ENCODE measurements around the gene RELL1. TPM values are rescaled to one million over a fixed set of nuclear protein-coding genes. Genes with fewer than 3 reads are reported as not detected.

The RELL1 gene, protein sequence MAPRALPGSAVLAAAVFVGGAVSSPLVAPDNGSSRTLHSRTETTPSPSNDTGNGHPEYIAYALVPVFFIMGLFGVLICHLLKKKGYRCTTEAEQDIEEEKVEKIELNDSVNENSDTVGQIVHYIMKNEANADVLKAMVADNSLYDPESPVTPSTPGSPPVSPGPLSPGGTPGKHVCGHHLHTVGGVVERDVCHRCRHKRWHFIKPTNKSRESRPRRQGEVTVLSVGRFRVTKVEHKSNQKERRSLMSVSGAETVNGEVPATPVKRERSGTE
- total RNA-seq (100 to 1,000 TPM in 1 of 5 donors, 10 to 100 TPM in 3, 1 to 10 TPM in 1; 2.9 to 113 (median 92.5) TPM), polyA plus RNA-seq (1 to 10 TPM; 1.3 to 8.3 (median 2.4) TPM)
- long read RNA-seq, donor 1, partial matches to known transcripts, result 0 of 3 reads
- long read RNA-seq, donor 1, other reads (novel, unspliced or antisense), result 0 of 3 reads
- long read RNA-seq, donor 2, partial matches to known transcripts, result 0 of 2 reads
- long read RNA-seq, donor 2, other reads (novel, unspliced or antisense), result 0 of 2 reads
- long read RNA-seq, donor 3, partial matches to known transcripts, result 0 of 2 reads
- long read RNA-seq, donor 3, other reads (novel, unspliced or antisense), result 0 of 2 reads
- long read RNA-seq, donor 4, result 0 reads
- long read RNA-seq, donor 5, partial matches to known transcripts, result 0 of 2 reads
- long read RNA-seq, donor 5, other reads (novel, unspliced or antisense), result 0 of 2 reads
- long read RNA-seq, donor 6, result 0 reads
- long read RNA-seq, donor 7, transcript RELL1-202 (7 exons, 1,350 nt), result major isoform, 5 of 5 reads
- long read RNA-seq, donor 7, partial matches to known transcripts, result 0 of 5 reads
- long read RNA-seq, donor 7, other reads (novel, unspliced or antisense), result 0 of 5 reads
- long read RNA-seq, donor 8, transcript RELL1-202 (7 exons, 1,350 nt), result major isoform, 5 of 35 reads
- long read RNA-seq, donor 8, partial matches to known transcripts, result 30 of 35 reads
- long read RNA-seq, donor 8, other reads (novel, unspliced or antisense), result 0 of 35 reads
- long read RNA-seq, donor 9, partial matches to known transcripts, result 22 of 26 reads
- long read RNA-seq, donor 9, other reads (novel, unspliced or antisense), result 0 of 26 reads
- long read RNA-seq, donor 10, result 0 reads

DNA sequence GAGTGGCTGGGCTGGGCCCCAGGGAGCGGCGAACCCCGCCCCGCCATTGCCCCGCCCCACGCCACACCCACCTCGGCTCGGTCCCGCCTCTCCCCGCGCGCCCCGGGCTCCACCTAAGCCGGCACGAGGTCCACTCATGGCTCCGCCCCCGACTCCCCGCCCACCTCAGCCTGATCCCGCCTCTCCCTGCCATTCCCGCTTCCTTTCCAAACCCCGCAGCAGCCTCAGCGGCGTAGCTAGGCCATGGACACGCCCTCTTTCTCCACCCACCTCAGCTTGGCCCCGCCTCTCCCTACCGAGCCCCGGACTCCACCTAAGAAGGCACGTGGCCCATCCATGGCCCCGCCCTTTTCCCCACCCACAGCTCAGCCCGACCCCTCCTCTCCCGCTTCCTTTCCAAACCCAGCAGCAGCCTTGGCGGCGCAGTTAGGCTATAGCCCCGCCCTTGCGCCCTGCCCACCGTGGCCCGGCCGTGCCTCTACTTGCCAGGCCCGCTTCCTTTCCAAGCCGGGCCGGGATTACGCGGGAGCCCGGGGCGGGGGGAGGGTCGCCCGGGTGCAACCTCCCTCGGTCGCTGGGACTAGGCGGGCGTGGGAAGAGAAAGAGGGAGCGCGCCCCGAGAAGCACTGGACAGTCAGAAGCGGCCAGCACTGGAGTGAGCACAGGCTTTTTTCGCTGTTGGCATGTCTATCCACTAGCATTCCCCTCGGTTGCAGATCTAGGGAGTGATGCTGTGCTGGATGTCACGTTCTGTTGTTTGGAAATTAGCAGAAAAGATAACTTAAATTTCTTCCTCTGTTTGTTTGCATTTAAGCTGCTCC, at the start of gene RELL1:
Gene RELL1 (minus strand): TSS at position 4 of the 821 bp plus-strand sequence. CDS start 89 bp downstream, outside the sequence.
- H3K4me3 ChIP-seq, result peak within 1 kb of the TSS; percentile 65 to 97 (median 82)
- peaks cover 18 to 51% (median 41%) of the 10 kb centered on the region in 4 donors for H3K4me1 ChIP-seq
- H3K27ac ChIP-seq, result peak within 1 kb of the TSS; percentile 93 to 99 (median 98)
- TF ChIP-seq EP300 (IDR thresholded peaks at IDR 0.05) (no peak), POLR2AphosphoS5 (IDR thresholded peaks at IDR 0.05) (peak; percentile 8 to 60 (median 15))
- DNase-seq, result peak; percentile 100
- H3K9me3 ChIP-seq, result no peaks in the 10 kb centered on the region
- 0 to 1% (median 1%) methylated on average over 39 to 58 of the region's 58 CpGs for WGBS, 5 donors
- intact Hi-C loops (cut with DNase I; ENCODE audit: low total_unique reads), result loop anchor here (10.0 kb wide), 1 partner anchor 82 kb away; no protein-coding TSS in a partner anchor
- no peaks in the 10 kb centered on the region for H3K27me3 ChIP-seq
- no peaks in the 10 kb centered on the region for H3K36me3 ChIP-seq

DNA sequence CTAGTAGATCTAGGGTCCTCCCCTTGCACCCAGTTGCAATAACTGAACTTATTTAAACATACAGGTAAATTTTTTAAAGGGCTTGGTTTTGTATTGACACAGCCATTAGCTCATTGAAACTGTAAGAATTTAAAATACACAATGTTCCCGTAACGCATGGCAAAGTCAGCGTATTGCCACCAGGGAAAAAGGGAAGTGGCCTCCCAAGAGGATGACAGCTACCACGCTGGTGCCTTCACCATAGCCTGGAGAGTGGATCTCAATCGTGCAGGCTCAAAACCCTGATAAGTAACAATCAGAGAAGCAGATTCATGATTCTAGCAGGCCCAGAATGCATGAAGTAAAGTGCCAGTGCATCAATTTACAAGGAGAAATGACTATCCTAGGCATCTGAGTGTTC, 49.4 kb upstream of the RELL1 start:
- 46 to 76% (median 73%) methylated on average over 5 of the region's 5 CpGs for WGBS, 5 donors
- H3K36me3 ChIP-seq, result no peaks in the 10 kb centered on the region
- no peaks in the 10 kb centered on the region for H3K4me1 ChIP-seq
- intact Hi-C loops (cut with DNase I; ENCODE audit: low total_unique reads), result no loop called here
- H3K4me3 ChIP-seq, result no peak overlapping the region
- H3K27ac ChIP-seq, result no peak overlapping the region
- peak in 1 of 2 donors; percentile 36 for DNase-seq
- TF ChIP-seq, protein P1, sequence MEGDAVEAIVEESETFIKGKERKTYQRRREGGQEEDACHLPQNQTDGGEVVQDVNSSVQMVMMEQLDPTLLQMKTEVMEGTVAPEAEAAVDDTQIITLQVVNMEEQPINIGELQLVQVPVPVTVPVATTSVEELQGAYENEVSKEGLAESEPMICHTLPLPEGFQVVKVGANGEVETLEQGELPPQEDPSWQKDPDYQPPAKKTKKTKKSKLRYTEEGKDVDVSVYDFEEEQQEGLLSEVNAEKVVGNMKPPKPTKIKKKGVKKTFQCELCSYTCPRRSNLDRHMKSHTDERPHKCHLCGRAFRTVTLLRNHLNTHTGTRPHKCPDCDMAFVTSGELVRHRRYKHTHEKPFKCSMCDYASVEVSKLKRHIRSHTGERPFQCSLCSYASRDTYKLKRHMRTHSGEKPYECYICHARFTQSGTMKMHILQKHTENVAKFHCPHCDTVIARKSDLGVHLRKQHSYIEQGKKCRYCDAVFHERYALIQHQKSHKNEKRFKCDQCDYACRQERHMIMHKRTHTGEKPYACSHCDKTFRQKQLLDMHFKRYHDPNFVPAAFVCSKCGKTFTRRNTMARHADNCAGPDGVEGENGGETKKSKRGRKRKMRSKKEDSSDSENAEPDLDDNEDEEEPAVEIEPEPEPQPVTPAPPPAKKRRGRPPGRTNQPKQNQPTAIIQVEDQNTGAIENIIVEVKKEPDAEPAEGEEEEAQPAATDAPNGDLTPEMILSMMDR (IDR thresholded peaks at IDR 0.05), result no peak
- TF ChIP-seq EP300 (IDR thresholded peaks at IDR 0.05) (no peak), POLR2A (IDR thresholded peaks at IDR 0.05) (no peak), POLR2AphosphoS5 (IDR thresholded peaks at IDR 0.05) (no peak)
- H3K27me3 ChIP-seq, result no peaks in the 10 kb centered on the region
- H3K9me3 ChIP-seq, result no peaks in the 10 kb centered on the region

DNA sequence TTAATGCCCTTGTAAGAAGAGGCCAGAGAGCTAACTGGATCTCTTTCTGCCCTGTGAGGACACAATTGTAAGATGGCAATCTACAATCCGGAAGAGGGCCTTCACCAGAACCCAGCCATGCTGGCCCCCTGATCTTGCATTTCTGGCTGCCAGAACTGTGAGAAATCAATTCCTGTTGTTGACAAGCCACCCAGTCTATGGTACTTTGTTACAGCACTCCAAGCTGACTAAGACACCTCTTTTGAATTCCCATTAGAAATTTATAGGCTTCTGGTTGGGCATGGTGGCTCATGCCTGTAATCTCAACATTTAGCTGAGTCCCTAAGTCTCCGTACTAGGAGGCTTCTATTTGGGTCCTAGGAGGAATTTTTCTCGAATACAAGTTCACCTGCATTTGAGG, 48.8 kb upstream of the RELL1 start:
- Histone ChIP-seq H3K4me3 (no peak overlapping the region), H3K36me3 (no peaks in the 10 kb centered on the region), H3K27me3 (no peaks in the 10 kb centered on the region), H3K4me1 (no peaks in the 10 kb centered on the region), H3K27ac (no peak overlapping the region), H3K9me3 (no peaks in the 10 kb centered on the region)
- intact Hi-C loops (cut with DNase I; ENCODE audit: low total_unique reads), result no loop called here
- WGBS, 5 donors, result 88 to 98% (median 94%) methylated on average over 3 of the region's 3 CpGs
- no peak for DNase-seq
- TF ChIP-seq POLR2A (IDR thresholded peaks at IDR 0.05) (no peak), POLR2AphosphoS5 (IDR thresholded peaks at IDR 0.05) (no peak), EP300 (IDR thresholded peaks at IDR 0.05) (no peak)
- TF ChIP-seq, protein P1 (IDR thresholded peaks at IDR 0.05), result no peak

DNA sequence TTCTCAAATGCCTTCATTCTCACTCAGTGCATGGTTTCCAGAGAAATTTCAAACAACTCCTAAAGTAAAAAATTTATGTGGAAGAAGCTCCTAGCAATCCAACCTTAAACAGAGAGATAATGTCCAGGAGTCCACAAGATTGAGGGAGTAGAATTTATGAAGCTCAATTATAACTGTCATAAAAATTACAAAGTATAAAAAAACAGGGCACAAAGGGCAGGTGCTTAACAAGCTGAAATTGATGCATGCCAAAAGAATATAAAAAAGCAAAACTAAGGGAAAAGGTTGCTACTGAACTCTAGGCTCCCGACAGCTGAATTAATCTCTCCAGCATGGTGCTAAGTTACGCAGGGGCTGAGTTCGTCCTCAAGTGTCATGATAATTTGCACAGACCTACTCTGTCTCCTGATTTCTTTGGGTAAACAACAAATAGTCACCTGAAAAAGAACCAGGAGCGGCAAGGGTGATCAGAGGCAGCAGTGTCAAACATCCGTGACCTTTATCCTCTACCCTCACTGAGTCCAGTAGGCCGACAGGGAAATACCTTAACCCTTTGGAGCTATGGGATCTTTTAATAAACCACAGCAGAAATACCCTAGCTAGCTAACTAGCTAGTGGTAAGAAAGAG, 47.2 kb upstream of the RELL1 start:
- intact Hi-C loops (cut with DNase I; ENCODE audit: low total_unique reads), result no loop called here
- no peak for DNase-seq
- Histone ChIP-seq H3K9me3 (no peaks in the 10 kb centered on the region), H3K36me3 (no peaks in the 10 kb centered on the region), H3K4me1 (no peaks in the 10 kb centered on the region), H3K27ac (no peak overlapping the region), H3K4me3 (no peak overlapping the region), H3K27me3 (no peaks in the 10 kb centered on the region)
- WGBS, 5 donors, result 47 to 69% (median 61%) methylated on average over 6 of the region's 6 CpGs
- no peak for TF ChIP-seq POLR2A (IDR thresholded peaks at IDR 0.05)
- TF ChIP-seq, protein P1 (IDR thresholded peaks at IDR 0.05), result no peak
- TF ChIP-seq POLR2AphosphoS5 (IDR thresholded peaks at IDR 0.05), result no peak
- TF ChIP-seq EP300 (IDR thresholded peaks at IDR 0.05), result no peak

Measured in stomach (tissue), 19 donors.